Measurements from ENCODE around the gene RABL6. TPM values are rescaled to one million over a fixed set of nuclear protein-coding genes. Genes with fewer than 3 reads are reported as not detected.
"Not testable (repeated sequence)": the region's sequence is repeated elsewhere in the genome, so short reads cannot be mapped to it uniquely, and the experiment has no call there.

RABL6 gene
- total and polyA plus RNA-seq, 4 donors, result 31.3 to 76.1 (median 49.6) TPM

DNA sequence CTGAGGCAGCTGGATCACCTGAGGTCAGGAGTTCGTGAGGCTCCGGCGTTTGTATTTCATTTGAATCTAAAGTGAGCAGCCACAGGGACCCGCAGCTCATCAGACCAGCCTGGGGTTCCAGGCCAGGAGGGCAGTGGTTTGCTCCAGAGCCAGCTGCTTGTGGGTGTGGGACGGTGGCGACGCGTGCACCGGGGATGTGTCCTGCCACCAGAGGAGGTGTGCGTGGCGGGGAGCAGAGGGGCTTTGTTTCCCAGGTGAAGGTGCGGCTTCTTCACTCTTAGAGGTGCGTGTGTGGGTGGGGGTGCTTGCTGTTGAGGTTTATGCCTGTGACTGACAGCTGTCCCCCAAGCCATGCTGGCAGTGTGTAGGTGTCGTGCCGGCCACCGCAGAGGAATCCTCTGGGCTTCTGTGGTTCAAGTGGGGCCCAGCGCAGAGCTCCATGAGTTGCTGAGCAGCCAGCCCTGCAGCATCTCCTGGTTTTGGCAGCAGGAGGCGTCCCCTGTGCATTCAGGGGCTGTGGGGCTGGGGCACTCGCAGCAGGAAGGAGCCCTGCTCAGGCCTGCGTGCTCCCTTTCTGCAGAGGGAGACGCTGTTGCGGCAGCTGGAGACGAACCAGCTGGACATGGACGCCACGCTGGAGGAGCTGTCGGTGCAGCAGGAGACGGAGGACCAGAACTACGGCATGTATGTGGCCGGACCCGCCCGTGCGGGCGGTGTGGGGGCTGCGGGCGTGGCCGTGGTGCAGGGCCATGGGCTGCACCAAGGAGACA lies 27.6 kb downstream of the RABL6 start:
- 93 to 94% methylated on average over 36 of the region's 36 CpGs for WGBS, 2 donors
- H3K4me3 ChIP-seq (ENCODE audit: low read length in 2 of 2), result no peak overlapping the region
- no peaks in the 10 kb centered on the region for H3K9me3 ChIP-seq (ENCODE audit: control insufficient read depth, low read length)
- no peaks in the 10 kb centered on the region for H3K36me3 ChIP-seq (ENCODE audit: control insufficient read depth in 1 of 2, insufficient read depth in 2 of 2, low read length in 1 of 2)
- H3K27ac ChIP-seq (ENCODE audit: low read depth in 1 of 2, low read length in 2 of 2), result no peak overlapping the region
- no peaks in the 10 kb centered on the region for H3K4me1 ChIP-seq (ENCODE audit: control insufficient read depth in 1 of 2, insufficient read depth in 2 of 2, low read length in 2 of 2)
- intact Hi-C loops (cut with DNase I), result no loop called here
- H3K27me3 ChIP-seq (ENCODE audit: control insufficient read depth in 1 of 2, insufficient read depth in 2 of 2, low read length in 1 of 2), result no peaks in the 10 kb centered on the region
- DNase-seq (peak in 1 of 2 donors; percentile 37), ATAC-seq (ENCODE audit: low FRiP score) (no peak)

DNA sequence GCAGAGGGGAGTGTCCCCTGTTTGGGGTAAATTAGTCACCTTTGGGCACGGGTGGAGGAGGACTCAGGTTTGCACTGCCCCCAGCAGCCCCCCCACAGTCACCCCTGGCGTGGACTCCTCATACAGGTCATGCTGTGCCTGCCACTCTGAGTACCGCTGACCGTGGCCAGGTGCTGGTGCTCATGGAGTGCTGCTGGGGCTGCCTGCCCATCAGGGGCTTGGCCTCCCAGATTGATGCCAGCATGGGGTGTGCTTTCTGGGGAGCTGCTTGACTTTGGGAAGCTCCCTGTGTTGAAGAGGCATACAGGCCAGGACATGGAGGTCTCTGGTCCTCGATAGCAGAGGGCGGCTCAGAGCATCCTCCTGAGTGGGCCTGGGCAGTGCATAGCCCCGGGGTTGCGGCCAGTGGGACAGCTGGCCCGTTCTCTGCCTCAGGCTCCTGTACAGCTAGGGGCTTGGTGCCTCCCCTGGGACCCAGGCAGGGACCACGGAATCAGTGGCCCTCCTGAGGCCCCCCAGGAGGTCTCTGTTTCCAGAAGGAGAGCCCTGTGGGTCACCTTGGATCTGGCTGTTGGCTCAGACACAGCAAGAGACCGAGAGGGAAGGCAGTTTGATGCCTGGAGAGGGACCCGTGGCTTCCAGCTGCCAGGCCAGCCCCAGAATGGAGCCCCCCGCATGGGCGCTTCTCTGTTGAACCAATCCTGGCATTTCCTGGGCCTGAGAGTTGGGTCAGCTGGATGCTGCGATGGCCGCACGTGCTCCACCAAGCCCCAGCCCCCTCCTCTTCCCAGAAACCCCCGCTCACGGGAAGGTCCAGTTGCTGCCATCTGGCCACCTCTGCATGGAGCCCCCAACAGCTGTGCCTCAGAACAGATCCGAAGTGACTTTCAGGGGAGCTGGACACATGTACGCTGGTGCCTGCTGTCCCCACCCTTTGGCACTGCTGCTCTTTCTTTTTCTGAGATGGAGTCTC lies 28.5 kb downstream of the RABL6 start:
- DNase-seq (no peak), ATAC-seq (ENCODE audit: low FRiP score) (no peak)
- H3K36me3 ChIP-seq (ENCODE audit: control insufficient read depth in 1 of 2, insufficient read depth in 2 of 2, low read length in 1 of 2), result no peaks in the 10 kb centered on the region
- 82 to 86% methylated on average over 21 of the region's 21 CpGs for WGBS, 2 donors
- H3K9me3 ChIP-seq (ENCODE audit: control insufficient read depth, low read length), result no peaks in the 10 kb centered on the region
- intact Hi-C loops (cut with DNase I), result no loop called here
- H3K4me1 ChIP-seq (ENCODE audit: control insufficient read depth in 1 of 2, insufficient read depth in 2 of 2, low read length in 2 of 2), result no peaks in the 10 kb centered on the region
- H3K27ac ChIP-seq (ENCODE audit: low read depth in 1 of 2, low read length in 2 of 2), result no peak overlapping the region
- H3K4me3 ChIP-seq (ENCODE audit: low read length in 2 of 2), result no peak overlapping the region
- H3K27me3 ChIP-seq (ENCODE audit: control insufficient read depth in 1 of 2, insufficient read depth in 2 of 2, low read length in 1 of 2), result no peaks in the 10 kb centered on the region

DNA sequence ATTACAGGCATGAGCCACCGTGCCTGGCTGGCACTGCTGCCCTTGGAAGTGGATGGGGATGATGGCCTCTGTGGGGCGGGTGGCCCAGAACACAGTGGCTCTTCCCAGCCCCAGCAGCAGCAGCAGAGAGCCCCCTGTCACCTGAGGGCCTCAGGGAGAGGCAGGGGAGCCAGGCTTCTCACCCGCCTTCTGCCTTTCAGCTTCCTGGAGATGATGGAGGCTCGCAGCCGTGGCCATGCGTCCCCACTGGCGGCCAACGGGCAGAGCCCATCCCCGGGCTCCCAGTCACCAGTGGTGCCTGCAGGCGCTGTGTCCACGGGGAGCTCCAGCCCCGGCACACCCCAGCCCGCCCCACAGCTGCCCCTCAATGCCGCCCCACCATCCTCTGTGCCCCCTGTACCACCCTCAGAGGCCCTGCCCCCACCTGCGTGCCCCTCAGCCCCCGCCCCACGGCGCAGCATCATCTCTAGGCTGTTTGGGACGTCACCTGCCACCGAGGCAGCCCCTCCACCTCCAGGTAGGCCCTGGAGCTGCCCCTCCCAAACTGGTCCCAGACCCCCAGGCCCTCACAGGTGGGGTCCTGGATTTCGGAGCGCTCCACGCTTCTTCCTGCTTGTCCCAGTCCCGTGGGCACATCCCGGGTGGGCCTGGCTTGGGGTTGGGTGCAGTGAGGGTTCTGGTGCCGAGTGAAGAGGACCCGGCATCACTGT lies 29.6 kb downstream of the RABL6 start:
- Histone ChIP-seq H3K27me3 (ENCODE audit: control insufficient read depth in 1 of 2, insufficient read depth in 2 of 2, low read length in 1 of 2) (no peaks in the 10 kb centered on the region), H3K4me3 (ENCODE audit: low read length in 2 of 2) (no peak overlapping the region), H3K36me3 (ENCODE audit: control insufficient read depth in 1 of 2, insufficient read depth in 2 of 2, low read length in 1 of 2) (no peaks in the 10 kb centered on the region), H3K4me1 (ENCODE audit: control insufficient read depth in 1 of 2, insufficient read depth in 2 of 2, low read length in 2 of 2) (no peaks in the 10 kb centered on the region), H3K9me3 (ENCODE audit: control insufficient read depth, low read length) (no peaks in the 10 kb centered on the region), H3K27ac (ENCODE audit: low read depth in 1 of 2, low read length in 2 of 2) (no peak overlapping the region)
- DNase-seq (no peak), ATAC-seq (ENCODE audit: low FRiP score) (no peak)
- intact Hi-C loops (cut with DNase I), result no loop called here
- 90% methylated on average over 26 to 27 of the region's 27 CpGs for WGBS, 2 donors

DNA sequence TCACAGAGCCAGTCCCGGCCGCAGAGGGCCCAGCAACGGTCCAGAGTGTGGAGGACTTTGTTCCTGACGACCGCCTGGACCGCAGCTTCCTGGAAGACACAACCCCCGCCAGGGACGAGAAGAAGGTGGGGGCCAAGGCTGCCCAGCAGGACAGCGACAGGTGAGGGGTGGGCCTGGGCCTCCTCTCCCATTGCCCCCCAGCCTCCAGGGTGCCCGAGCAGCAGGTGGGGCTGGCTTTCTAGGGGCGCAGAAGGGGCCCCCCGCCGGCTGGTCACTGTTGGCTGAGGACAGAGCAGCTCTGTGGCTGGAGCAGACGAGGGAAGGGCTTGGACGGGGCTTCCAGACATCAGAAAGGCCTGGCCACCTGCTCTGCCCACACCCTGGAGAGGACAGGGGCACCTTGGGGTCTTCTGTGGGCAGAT lies 30.1 kb downstream of the RABL6 start:
- WGBS, 2 donors, result 87 to 90% methylated on average over 15 of the region's 15 CpGs

DNA sequence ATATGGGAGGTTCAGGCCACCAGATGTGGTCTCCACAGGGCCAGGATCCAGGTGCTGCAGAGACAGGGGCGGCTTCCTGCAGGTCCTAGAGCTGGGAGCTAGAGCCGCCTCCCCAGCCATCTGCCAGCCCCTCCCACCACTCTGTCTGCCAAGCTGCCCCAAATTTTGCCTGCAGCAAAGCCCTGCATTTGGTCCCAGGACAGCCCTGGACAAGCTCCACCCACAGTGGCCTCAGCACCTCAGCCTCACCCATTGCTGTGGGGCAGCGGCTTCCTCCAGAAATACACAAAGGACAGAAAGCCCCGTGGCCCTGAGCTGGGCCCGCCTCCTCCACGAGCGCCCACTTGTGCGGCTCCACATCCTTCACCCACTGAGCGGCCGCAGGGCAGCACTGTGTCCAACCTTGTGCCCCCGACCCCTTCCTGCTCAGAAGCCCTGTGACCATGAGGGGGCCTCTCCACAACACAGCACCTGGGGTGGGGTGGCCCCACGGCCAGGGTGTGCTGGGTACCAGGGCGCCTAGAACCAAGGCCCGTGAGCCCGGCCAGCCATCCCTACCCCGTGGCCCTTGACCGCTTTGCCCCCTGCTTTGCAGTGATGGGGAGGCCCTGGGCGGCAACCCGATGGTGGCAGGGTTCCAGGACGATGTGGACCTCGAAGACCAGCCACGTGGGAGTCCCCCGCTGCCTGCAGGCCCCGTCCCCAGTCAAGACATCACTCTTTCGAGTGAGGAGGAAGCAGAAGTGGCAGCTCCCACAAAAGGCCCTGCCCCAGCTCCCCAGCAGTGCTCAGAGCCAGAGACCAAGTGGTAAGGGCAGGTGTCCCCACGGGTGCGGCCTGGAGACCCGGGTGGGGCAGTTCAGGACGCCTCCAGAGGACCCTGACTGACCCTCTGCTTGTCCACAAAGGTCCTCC lies 30.8 kb downstream of the RABL6 start:
- no peak overlapping the region for H3K4me3 ChIP-seq (ENCODE audit: low read length in 2 of 2)
- no peak overlapping the region for H3K27ac ChIP-seq (ENCODE audit: low read depth in 1 of 2, low read length in 2 of 2)
- no peaks in the 10 kb centered on the region for H3K36me3 ChIP-seq (ENCODE audit: control insufficient read depth in 1 of 2, insufficient read depth in 2 of 2, low read length in 1 of 2)
- ATAC-seq (ENCODE audit: low FRiP score) (no peak), DNase-seq (no peak)
- H3K9me3 ChIP-seq (ENCODE audit: control insufficient read depth, low read length), result no peaks in the 10 kb centered on the region
- H3K27me3 ChIP-seq (ENCODE audit: control insufficient read depth in 1 of 2, insufficient read depth in 2 of 2, low read length in 1 of 2), result no peaks in the 10 kb centered on the region
- 82 to 86% methylated on average over 29 of the region's 29 CpGs for WGBS, 2 donors
- intact Hi-C loops (cut with DNase I), result no loop called here
- no peaks in the 10 kb centered on the region for H3K4me1 ChIP-seq (ENCODE audit: control insufficient read depth in 1 of 2, insufficient read depth in 2 of 2, low read length in 2 of 2)

More for the DNA sequence above, 30.1 kb downstream of the RABL6 start:
- ATAC-seq (ENCODE audit: low FRiP score); H3K4me1 ChIP-seq (ENCODE audit: control insufficient read depth in 1 of 2, insufficient read depth in 2 of 2, low read length in 2 of 2); H3K36me3 ChIP-seq (ENCODE audit: control insufficient read depth in 1 of 2, insufficient read depth in 2 of 2, low read length in 1 of 2); H3K27ac ChIP-seq (ENCODE audit: low read depth in 1 of 2, low read length in 2 of 2); H3K4me3 ChIP-seq (ENCODE audit: low read length in 2 of 2); H3K27me3 ChIP-seq (ENCODE audit: control insufficient read depth in 1 of 2, insufficient read depth in 2 of 2, low read length in 1 of 2); intact Hi-C loops (cut with DNase I); DNase-seq; H3K9me3 ChIP-seq (ENCODE audit: control insufficient read depth, low read length): not testable (repeated sequence)

DNA sequence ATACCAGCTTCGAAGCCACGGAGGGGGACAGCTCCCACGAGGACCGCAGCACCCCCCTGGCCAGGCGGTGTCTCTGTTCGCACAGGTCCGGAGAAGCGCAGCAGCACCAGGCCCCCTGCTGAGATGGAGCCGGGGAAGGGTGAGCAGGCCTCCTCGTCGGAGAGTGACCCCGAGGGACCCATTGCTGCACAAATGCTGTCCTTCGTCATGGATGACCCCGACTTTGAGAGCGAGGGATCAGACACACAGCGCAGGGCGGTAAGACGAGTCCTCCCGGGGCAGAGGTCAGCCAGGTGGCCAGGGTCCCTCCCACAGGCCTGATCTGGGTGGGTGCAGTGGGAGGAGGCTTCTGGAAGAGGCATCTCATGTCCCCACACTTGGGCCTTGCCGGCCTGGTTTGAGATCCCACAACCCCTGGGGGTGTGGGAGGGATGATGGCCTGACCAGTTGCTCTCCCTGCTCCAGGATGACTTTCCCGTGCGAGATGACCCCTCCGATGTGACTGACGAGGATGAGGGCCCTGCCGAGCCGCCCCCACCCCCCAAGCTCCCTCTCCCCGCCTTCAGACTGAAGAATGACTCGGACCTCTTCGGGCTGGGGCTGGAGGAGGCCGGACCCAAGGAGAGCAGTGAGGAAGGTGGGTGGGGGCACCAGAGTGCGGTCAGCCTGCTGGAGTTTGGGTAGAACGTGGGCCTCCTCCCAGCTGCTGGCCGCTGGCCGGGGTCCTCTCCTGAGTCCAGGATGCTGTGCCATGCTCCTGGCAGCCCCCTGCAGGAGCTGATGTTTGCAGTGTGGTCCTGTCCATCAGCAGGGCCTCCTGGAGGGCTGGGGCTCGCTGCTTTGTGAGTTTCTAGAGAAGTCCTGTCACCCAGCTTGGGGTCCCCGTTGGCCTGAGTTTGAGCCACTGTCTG lies 31.7 kb downstream of the RABL6 start:
- Histone ChIP-seq H3K4me1 (ENCODE audit: control insufficient read depth in 1 of 2, insufficient read depth in 2 of 2, low read length in 2 of 2) (no peaks in the 10 kb centered on the region), H3K27ac (ENCODE audit: low read depth in 1 of 2, low read length in 2 of 2) (no peak overlapping the region), H3K36me3 (ENCODE audit: control insufficient read depth in 1 of 2, insufficient read depth in 2 of 2, low read length in 1 of 2) (no peaks in the 10 kb centered on the region), H3K27me3 (ENCODE audit: control insufficient read depth in 1 of 2, insufficient read depth in 2 of 2, low read length in 1 of 2) (no peaks in the 10 kb centered on the region), H3K9me3 (ENCODE audit: control insufficient read depth, low read length) (no peaks in the 10 kb centered on the region), H3K4me3 (ENCODE audit: low read length in 2 of 2) (no peak overlapping the region)
- DNase-seq (no peak), ATAC-seq (ENCODE audit: low FRiP score) (no peak)
- intact Hi-C loops (cut with DNase I), result loop anchor here in 1 of 2 donors (5.0 to 10.0 kb wide), 2 partner anchors 32 to 155 kb away; partner anchors contain the start of genes CLIC3, PAXX and RABL6
- 87% methylated on average over 36 of the region's 36 CpGs for WGBS, 2 donors

DNA sequence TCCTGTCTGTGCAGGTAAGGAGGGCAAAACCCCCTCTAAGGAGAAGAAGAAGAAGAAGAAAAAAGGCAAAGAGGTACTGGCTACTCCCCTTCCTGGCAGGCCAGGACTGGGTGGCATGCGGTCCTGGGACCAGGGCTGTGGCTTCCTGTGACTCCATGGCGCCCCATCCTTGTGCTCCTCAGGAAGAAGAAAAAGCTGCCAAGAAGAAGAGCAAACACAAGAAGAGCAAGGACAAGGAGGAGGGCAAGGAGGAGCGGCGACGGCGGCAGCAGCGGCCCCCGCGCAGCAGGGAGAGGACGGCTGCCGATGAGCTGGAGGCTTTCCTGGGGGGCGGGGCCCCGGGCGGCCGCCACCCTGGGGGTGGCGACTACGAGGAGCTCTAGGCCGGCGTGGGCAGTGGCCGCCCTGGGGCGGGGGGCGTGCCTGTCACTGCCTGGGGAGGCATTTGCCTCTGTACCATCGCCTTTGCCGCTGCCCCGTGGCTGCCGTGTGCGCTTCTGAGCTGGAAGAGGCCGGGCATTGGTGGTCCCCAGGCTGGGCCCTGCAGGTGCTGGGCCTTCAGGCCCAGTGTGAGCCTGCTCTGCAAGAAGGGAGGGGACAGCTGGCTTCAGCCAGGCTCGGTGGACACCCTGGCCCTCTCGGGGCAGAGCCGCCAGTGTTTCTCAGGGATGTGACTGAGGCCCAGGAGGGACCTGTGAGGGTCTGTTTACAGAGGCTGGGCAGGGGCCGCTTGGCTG lies 32.6 kb downstream of the RABL6 start:
- H3K27ac ChIP-seq (ENCODE audit: low read depth in 1 of 2, low read length in 2 of 2), result no peak overlapping the region
- intact Hi-C loops (cut with DNase I), result loop anchor here in 1 of 2 donors (5.0 to 10.0 kb wide), 2 partner anchors 33 to 154 kb away; partner anchors contain the start of genes CLIC3, PAXX and RABL6
- H3K36me3 ChIP-seq (ENCODE audit: control insufficient read depth in 1 of 2, insufficient read depth in 2 of 2, low read length in 1 of 2), result no peaks in the 10 kb centered on the region
- H3K4me3 ChIP-seq (ENCODE audit: low read length in 2 of 2), result no peak overlapping the region
- no peaks in the 10 kb centered on the region for H3K9me3 ChIP-seq (ENCODE audit: control insufficient read depth, low read length)
- H3K27me3 ChIP-seq (ENCODE audit: control insufficient read depth in 1 of 2, insufficient read depth in 2 of 2, low read length in 1 of 2), result no peaks in the 10 kb centered on the region
- no peak for ATAC-seq (ENCODE audit: low FRiP score)
- WGBS, 2 donors, result 79 to 83% methylated on average over 29 to 32 of the region's 32 CpGs
- no peak for DNase-seq
- H3K4me1 ChIP-seq (ENCODE audit: control insufficient read depth in 1 of 2, insufficient read depth in 2 of 2, low read length in 2 of 2), result no peaks in the 10 kb centered on the region
